Caco-2 (cell line): Measurements from ENCODE around the gene GNAO1. TPM values are rescaled to one million over a fixed set of nuclear protein-coding genes. Genes with fewer than 3 reads are reported as not detected.

ENCODE experiments used
- BruUV-seq: library from RNA; stranded (reverse); fragments of 400-500 nt; replicated peaks from 2 replicates; lab custom pipeline; 2021; lab: Mats Ljungman, UMichigan
- CTCF ChIA-PET: fragments of 300-600 bp; sonication (Branson Sonifier 250); formaldehyde crosslinking; loops from one replicate; lab custom pipeline; 2022; ENCODE audit warnings: antibody characterized with exemption; lab: Charles Lee
- POLR2A ChIA-PET: fragments of 300-600 bp; sonication (Branson Sonifier 250); formaldehyde crosslinking; loops from one replicate; lab custom pipeline; 2022; ENCODE audit warnings: antibody characterized with exemption; lab: Charles Lee
- DNase-seq, 2 experiments: peaks; one replicate each; pipeline versions ENCODE4 v3.0.0 to v3.0.0-alpha.2; 2020 to 2022
- H3K27me3 ChIP-seq: replicated peaks from 2 replicates; pipeline ENCODE4 v1.6.0; 2011; ENCODE audit warnings: low read length; ENCODE audit not compliant: control insufficient read depth, insufficient read depth
- H3K36me3 ChIP-seq: 2 replicates; pipeline ENCODE4 v1.5.1; 2011; ENCODE audit warnings: low read length; ENCODE audit not compliant: control insufficient read depth, insufficient read depth
- H3K4me1 ChIP-seq: fragments of 250-450 bp; sonication (Bioruptor Pico); 2 replicates; pipeline ENCODE4 v1.5.1; 2020; ENCODE audit warnings: mild to moderate bottlenecking
- H3K4me3 ChIP-seq: 2 replicates; pipeline ENCODE4 v1.5.1; 2011; ENCODE audit warnings: low read depth, mild to moderate bottlenecking, control low read depth, low read length
- H3K9me3 ChIP-seq: fragments of 250-450 bp; sonication (Bioruptor Pico); 2 replicates; pipeline ENCODE4 v1.5.1; 2020; ENCODE audit warnings: mild to moderate bottlenecking, moderate library complexity
- H3K27ac Mint-ChIP-seq: one replicate; pipeline ENCODE4 v1.8.0; 2022; ENCODE audit warnings: mixed read lengths; ENCODE audit not compliant: unreplicated experiment
- H3K27me3 Mint-ChIP-seq: one replicate; pipeline ENCODE4 v1.8.0; 2022; ENCODE audit warnings: mixed read lengths; ENCODE audit not compliant: insufficient read depth, unreplicated experiment
- H3K36me3 Mint-ChIP-seq: one replicate; pipeline ENCODE4 v1.8.0; 2022; ENCODE audit warnings: mild to moderate bottlenecking, mixed read lengths; ENCODE audit not compliant: insufficient read depth, unreplicated experiment
- H3K4me1 Mint-ChIP-seq: one replicate; pipeline ENCODE4 v1.8.0; 2022; ENCODE audit warnings: low read depth, mixed read lengths; ENCODE audit not compliant: unreplicated experiment
- H3K4me3 Mint-ChIP-seq: one replicate; pipeline ENCODE4 v1.8.0; 2022; ENCODE audit warnings: mild to moderate bottlenecking, moderate library complexity, mixed read lengths; ENCODE audit not compliant: unreplicated experiment
- H3K9me3 Mint-ChIP-seq: one replicate; pipeline ENCODE4 v1.8.0; 2022; ENCODE audit warnings: mixed read lengths; ENCODE audit not compliant: unreplicated experiment
- CTCF ChIP-seq, 2 experiments: fragments of 200-600 bp in 1 of 2; IDR thresholded peaks; 1 replicate in 1 of 2; 2 replicates in 1 of 2; pipeline versions ENCODE4 v1.5.1 to v1.8.0; 2011 to 2022; ENCODE audit warnings: antibody characterized with exemption in 1 of 2, control low read depth in 1 of 2, inconsistent platforms in 1 of 2, low read depth in 1 of 2, low read length in 1 of 2, mild to moderate bottlenecking in 1 of 2, moderate library complexity in 1 of 2; ENCODE audit not compliant: insufficient read depth in 1 of 2, severe bottlenecking in 1 of 2, unreplicated experiment in 1 of 2
- intact Hi-C: fragments of 100-400 bp; cut with micrococcal nuclease; formaldehyde crosslinking; loops from one replicate; pipeline ENCODE4 v1.10.0; 2022; ENCODE audit not compliant: unreplicated experiment
- total RNA-seq: library from RNA; stranded (reverse); gene quantifications from 2 replicates; pipeline ENCODE4 v1.2.3, GENCODE V29; 2022

Gene GNAO1
- total RNA-seq, 1 experiment from 2014 or later, result 3.2 TPM

- Mint-ChIP-seq H3K4me1 (peaks cover 4% of the 10 kb centered on the region), H3K9me3 (peaks cover 17% of the 10 kb centered on the region)
- no TSS peak for BruUV-seq
Observed at GRCh38 chr16:56270828-56271227, 79.5 kb downstream of the GNAO1 start.

GRCh38 chr16:56272583-56272894 lies 81.2 kb downstream of the GNAO1 start:
- Mint-ChIP-seq H3K4me1 (no peaks in the 10 kb centered on the region), H3K9me3 (peaks cover 17% of the 10 kb centered on the region), H3K4me3 (no peak overlapping the region), H3K27ac (no peak overlapping the region), H3K27me3 (no peaks in the 10 kb centered on the region), H3K36me3 (no peaks in the 10 kb centered on the region)
- no peak overlapping the region for H3K4me3 ChIP-seq
- TF ChIP-seq CTCF (IDR thresholded peaks at IDR 0.05; ENCODE audit: insufficient read depth in 1 of 2, low read depth in 1 of 2, low read length in 1 of 2, severe bottlenecking in 1 of 2, unreplicated experiment in 1 of 2), result no peak
- peaks cover 6% of the 10 kb centered on the region for H3K4me1 ChIP-seq
- intact Hi-C loops, result no loop called here
- POLR2A ChIA-PET, result no interaction called here
- no peaks in the 10 kb centered on the region for H3K27me3 ChIP-seq
- H3K9me3 ChIP-seq, result peaks cover 12% of the 10 kb centered on the region; the same call in 1 of the 2 replicates
- BruUV-seq, result no TSS peak
- CTCF ChIA-PET, result interaction anchor here (1.1 kb wide), 1 partner anchor 9 kb away, joined by 3 read pairs; no protein-coding TSS in a partner anchor
- DNase-seq, result no peak
- no peaks in the 10 kb centered on the region for H3K36me3 ChIP-seq

More at GRCh38 chr16:56270828-56271227, 79.5 kb downstream of the GNAO1 start:
- no peak for TF ChIP-seq CTCF (IDR thresholded peaks at IDR 0.05; ENCODE audit: insufficient read depth in 1 of 2, low read depth in 1 of 2, low read length in 1 of 2, severe bottlenecking in 1 of 2, unreplicated experiment in 1 of 2)
- H3K9me3 ChIP-seq, result peaks cover 12% of the 10 kb centered on the region; the same call in 1 of the 2 replicates
- intact Hi-C loops, result no loop called here
- no peak overlapping the region for H3K4me3 ChIP-seq
- POLR2A ChIA-PET, result no interaction called here
- no peak for DNase-seq
- Mint-ChIP-seq H3K36me3 (no peaks in the 10 kb centered on the region), H3K27ac (no peak overlapping the region), H3K27me3 (no peaks in the 10 kb centered on the region), H3K4me3 (no peak overlapping the region)
- no peaks in the 10 kb centered on the region for H3K36me3 ChIP-seq
- no peaks in the 10 kb centered on the region for H3K27me3 ChIP-seq
- H3K4me1 ChIP-seq, result peaks cover 6% of the 10 kb centered on the region
- CTCF ChIA-PET, result interaction anchor here (1.4 kb wide), 1 partner anchor 47 kb away, joined by 6 read pairs; no protein-coding TSS in a partner anchor

- BruUV-seq, result no TSS peak
Observed at GRCh38 chr16:56273615-56274014, 82.3 kb downstream of the GNAO1 start.

More at GRCh38 chr16:56273615-56274014, 82.3 kb downstream of the GNAO1 start:
- no peak for TF ChIP-seq CTCF (IDR thresholded peaks at IDR 0.05; ENCODE audit: insufficient read depth in 1 of 2, low read depth in 1 of 2, low read length in 1 of 2, severe bottlenecking in 1 of 2, unreplicated experiment in 1 of 2)
- H3K4me3 ChIP-seq, result no peak overlapping the region
- Mint-ChIP-seq H3K36me3 (no peaks in the 10 kb centered on the region), H3K27ac (no peak overlapping the region), H3K4me3 (no peak overlapping the region), H3K4me1 (no peaks in the 10 kb centered on the region), H3K9me3 (peaks cover 17% of the 10 kb centered on the region), H3K27me3 (no peaks in the 10 kb centered on the region)
- H3K27me3 ChIP-seq, result no peaks in the 10 kb centered on the region
- peaks cover 6% of the 10 kb centered on the region for H3K4me1 ChIP-seq
- peaks cover 12% of the 10 kb centered on the region; the same call in 1 of the 2 replicates for H3K9me3 ChIP-seq
- intact Hi-C loops, result no loop called here
- ChIA-PET CTCF (no interaction called here), POLR2A (no interaction called here)
- no peak for DNase-seq
- no peaks in the 10 kb centered on the region for H3K36me3 ChIP-seq
